Bronchus fibroblast of lung (primary cell): ENCODE results near the gene C5AR1. TPM values are rescaled to one million over a fixed set of nuclear protein-coding genes. Genes with fewer than 3 reads are reported as not detected.

Source experiments
- total RNA-seq: library from RNA; depleted of rRNA; stranded (reverse); fragments of >200 nt; gene quantifications from 2 replicates; pipeline ENCODE4 v1.2.3, GENCODE V29; 2015

Gene C5AR1
- total RNA-seq, result 0.15 and 0.17 TPM in 2 replicates

DNA sequence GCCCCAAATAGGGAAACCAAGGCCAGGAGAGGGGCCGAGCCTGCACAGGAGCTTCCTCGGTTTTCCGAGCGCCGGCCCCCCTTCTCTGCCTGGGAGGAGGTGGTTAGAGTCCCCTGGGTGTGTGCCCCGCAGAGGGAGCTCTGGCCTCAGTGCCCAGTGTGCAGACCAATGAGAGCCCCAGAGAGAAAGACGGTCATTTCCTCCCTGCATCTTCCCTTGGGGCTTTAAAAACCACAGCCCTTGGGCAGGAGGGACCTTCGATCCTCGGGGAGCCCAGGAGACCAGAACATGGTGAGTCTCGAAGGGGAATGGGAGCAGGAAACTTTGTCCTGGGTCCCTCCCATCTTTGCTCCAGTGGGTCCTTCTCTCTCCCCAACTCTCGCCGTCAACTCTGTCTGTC is at the start of gene C5AR1:
TSS of gene C5AR1 (plus strand) at position 254 of the 400 bp plus-strand sequence. CDS start at position 289, 35 bp downstream.

DNA sequence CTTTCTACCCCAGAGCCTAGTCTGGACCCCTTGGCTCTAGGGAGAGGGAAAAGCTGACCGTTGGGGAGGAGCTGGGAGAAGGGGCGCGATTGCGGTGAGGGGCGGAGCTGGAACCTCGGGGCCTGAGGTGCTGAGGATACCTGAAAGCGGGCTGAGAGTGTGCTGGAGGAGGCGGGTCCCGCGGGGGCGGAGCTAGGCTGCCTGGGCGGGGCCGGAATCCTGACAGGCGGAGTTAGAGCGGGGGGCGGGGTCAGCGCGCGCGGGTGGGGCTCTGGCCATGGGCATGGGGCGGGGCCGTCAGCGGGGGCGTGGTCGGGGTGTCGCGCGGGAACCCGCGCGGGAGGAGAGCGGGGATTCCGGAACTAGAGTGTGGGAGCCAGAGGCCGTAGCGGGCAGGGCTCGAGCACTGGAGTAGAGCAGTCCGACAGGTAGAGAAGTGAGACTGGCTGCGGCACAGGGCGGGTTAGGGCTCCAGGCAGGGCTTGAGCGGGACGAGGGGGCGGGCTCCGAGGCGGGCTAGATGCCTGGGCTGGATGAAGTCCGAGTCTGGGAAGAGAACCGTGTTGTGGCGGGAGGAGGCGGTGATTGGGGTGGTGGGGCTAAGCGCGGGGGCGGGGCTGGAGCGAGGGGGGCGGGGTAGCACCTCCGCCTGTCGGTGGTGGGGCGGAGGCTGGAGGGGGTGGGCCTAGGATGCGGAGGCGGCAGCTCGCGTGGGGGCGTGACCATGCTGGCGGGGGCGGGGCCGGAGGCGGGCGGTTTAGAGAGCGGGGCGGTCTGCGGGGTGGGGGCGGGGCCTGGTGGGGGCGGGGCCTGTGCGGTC is 35.4 kb upstream of the C5AR1 start, which contains the start of gene INAFM1:
TSS of gene INAFM1 (plus strand) at position 815 of the 820 bp plus-strand sequence. CDS start 35 bp downstream, outside the sequence.

DNA sequence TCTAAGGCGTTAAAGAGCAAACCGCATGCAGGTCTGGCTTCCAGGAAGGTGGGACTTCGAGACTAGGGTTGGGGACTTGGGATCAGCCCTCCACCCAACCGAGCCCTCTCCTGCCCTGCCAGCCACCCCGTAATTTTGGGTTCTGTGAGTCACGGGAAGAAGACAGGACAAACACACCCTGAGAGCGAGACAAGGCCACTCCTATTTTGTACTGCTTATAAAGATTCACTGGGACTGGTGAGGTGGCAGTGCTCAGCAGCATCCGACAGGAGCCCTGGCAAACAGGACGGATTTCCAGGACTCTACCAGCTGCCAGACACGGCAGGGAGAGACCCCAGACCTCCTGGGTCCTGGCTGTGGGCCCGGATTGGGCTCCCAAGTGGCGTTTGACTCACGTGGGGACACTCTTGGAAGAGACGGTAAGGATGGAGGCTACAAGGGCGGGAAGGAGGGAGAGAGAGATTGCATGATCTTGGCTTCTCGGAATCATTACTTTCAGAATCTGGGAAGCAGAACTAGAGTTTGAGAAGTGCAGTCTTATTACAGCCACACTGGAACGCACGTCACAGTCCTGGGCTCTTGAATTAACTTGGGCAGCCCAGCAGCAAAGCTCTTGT is 22.4 kb downstream of the C5AR1 start, which contains the start of gene C5AR2:
TSS of gene C5AR2 (plus strand) at position 245 of the 617 bp plus-strand sequence. CDS start 8,625 bp downstream, outside the sequence.

DNA sequence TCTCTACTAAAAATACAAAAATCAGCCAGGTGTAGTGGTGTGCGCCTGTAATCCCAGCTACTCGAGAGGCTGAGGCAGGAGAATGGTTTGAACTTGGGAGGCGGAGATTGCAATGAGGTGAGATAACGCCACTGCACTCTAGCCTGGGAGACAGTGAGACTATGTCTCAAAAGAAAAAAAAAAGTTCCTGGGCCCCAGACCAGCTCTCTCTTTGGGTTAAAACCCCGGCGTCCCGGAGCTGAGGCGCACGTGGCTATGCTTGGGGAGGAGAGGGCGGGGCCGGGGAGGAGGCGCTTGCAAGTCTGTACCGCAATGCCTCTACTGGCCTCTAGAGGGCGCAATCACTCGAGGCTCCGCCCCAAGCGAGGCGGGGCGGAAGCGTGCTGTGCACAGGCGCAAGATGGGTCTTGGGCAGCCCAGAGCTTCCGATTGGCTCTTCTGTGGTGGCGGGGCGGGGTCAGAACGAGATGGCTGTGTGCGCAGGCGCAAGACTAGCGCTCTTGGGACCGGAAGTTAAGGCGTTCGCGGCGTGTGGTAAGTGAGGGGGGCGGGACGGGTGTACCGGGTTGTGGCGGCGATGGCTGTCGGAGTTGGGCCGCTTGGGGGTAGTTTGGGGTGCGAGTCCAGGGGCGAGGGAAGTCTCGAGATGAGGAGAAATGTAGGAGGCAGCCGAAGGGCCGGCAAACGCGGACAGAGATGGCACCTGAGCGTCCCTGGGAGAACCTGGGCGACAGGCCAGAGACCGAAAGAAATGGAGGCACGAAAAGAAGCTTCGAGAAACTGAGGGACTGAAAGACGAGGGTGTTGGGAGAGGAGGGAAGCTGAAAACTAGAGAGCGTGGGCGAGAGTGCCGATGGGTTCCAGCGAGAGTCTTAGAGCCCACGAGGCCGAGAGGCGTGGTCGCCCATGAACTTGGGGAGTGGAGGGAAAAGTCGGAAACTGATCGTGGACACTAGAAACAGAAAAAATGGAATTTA is 39.4 kb downstream of the C5AR1 start, which contains the start of gene DHX34:
TSS of gene DHX34 (plus strand) at position 497 of the 977 bp plus-strand sequence. CDS start 3,716 bp downstream, outside the sequence.

Other genes starting within 250 kb of the C5AR1 start
- gene ZC3H4, start 196.1 kb upstream of the C5AR1 start, total RNA-seq, result 26.3 and 28.7 TPM in 2 replicates
- 176 and 203 TPM in 2 replicates for gene SAE1, start 179.0 kb upstream of the C5AR1 start, total RNA-seq
- gene BBC3, start 78.7 kb upstream of the C5AR1 start, total RNA-seq, result 14.7 and 16.8 TPM in 2 replicates
- 13.6 and 15.3 TPM in 2 replicates for gene CCDC9, start 53.3 kb upstream of the C5AR1 start, total RNA-seq
- 7.1 and 10.4 TPM in 2 replicates for gene INAFM1, start 35.0 kb upstream of the C5AR1 start, total RNA-seq
- gene C5AR2, start 22.3 kb downstream of the C5AR1 start, total RNA-seq, result 0.30 TPM in 1 of 2 replicates, not detected in the other
- gene DHX34, start 39.5 kb downstream of the C5AR1 start, total RNA-seq, result 12.4 and 13.7 TPM in 2 replicates
- gene MEIS3, start 109.7 kb downstream of the C5AR1 start, total RNA-seq, result 6.7 and 7.7 TPM in 2 replicates
- gene SLC8A2, start 162.0 kb downstream of the C5AR1 start, total RNA-seq, result not detected in 2 replicates
- gene KPTN, start 174.4 kb downstream of the C5AR1 start, total RNA-seq, result 6.4 and 10.9 TPM in 2 replicates
- 97.2 and 106 TPM in 2 replicates for gene NAPA, start 205.2 kb downstream of the C5AR1 start, total RNA-seq